CD4-positive, alpha-beta T cell treated with Interleukin-17A for 1 hour (primary cell): ENCODE data around the gene AVEN.
A peak's percentile ranks its signal among the peaks of the same experiment; 100 is the strongest.
"Not testable (repeated sequence)": the region's sequence is repeated elsewhere in the genome, so short reads cannot be mapped to it uniquely, and the experiment has no call there.

Source experiments
- DNase-seq: peaks from one replicate; pipeline ENCODE4 v3.0.0-alpha.2; 2020

AVEN gene, protein sequence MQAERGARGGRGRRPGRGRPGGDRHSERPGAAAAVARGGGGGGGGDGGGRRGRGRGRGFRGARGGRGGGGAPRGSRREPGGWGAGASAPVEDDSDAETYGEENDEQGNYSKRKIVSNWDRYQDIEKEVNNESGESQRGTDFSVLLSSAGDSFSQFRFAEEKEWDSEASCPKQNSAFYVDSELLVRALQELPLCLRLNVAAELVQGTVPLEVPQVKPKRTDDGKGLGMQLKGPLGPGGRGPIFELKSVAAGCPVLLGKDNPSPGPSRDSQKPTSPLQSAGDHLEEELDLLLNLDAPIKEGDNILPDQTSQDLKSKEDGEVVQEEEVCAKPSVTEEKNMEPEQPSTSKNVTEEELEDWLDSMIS

GRCh38 chr15:34038871-34039789 is at the start of gene AVEN:
TSS of gene AVEN (minus strand) at chr15:34039204. CDS start at chr15:34039046, 158 bp downstream.
- DNase-seq: peak; percentile 57

- no peak for DNase-seq
Observed at GRCh38 chr15:34085746-34086145, 46.7 kb upstream of the AVEN start.

GRCh38 chr15:34084086-34084485 is 45.1 kb upstream of the AVEN start:
- DNase-seq: no peak

- no peak for DNase-seq
Observed at GRCh38 chr15:34079904-34080303, 40.9 kb upstream of the AVEN start.

GRCh38 chr15:34078900-34079299 is 39.9 kb upstream of the AVEN start:
- no peak for DNase-seq

DNA sequence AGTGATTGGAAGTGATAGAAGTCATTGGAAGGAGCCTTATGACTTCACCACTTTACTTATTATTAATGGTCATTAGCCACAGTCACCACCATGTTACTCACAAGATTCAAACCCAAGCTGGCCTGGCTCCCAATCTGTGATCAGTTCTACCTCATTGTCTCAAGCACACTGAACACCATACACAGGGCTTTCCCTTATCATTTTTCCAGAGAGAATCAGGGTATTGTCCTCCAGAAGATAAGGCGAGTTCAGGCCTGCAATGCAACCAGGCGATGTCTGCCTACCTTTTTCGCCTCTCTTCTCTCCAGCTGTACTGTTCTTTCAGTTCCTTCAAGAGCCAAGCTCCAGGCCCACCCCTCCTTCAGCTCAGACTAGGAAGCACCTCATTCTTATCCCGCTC is 37.8 kb upstream of the AVEN start:
- DNase-seq: no peak

DNA sequence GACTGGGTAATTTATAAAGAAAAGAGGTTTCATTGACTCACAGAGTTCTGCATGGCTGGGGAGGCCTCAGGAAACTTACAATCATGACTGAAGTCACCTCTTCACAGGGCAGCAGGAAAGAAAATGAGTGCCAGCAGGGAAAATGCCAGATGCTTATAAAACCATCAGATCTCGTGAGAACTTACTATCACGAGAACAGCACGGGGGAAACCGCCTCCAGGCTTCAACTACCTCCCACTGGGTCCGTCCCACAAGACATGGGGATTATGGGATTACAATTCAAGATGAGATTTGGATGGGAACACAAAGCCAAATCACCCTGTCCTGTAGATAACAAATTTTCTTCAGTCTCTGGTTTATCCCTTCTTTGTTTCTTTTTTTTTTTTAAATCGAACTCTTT is 31.0 kb upstream of the AVEN start:
- no peak for DNase-seq

GRCh38 chr15:34065941-34066340 is 26.9 kb upstream of the AVEN start:
- no peak for DNase-seq

DNA sequence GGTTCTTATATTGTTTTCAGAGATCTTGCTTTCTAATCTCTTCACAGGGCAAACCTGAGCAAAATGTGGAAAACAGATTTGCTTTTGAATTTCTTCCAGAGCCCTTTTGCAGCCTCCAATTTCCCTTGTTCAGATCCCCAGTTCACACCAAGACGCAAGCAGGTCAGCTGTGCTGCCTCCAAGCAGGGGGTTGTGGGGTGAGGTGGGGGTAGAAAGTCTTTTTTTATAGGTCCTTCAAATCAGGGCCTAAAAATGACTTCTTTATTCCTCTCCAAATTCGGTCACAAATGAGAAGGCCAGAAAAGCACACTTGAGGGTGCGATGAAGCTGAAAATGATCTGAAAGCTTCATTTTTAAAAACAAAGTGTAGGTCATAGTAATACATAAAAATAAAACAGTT is 26.3 kb upstream of the AVEN start:
- DNase-seq: no peak

DNA sequence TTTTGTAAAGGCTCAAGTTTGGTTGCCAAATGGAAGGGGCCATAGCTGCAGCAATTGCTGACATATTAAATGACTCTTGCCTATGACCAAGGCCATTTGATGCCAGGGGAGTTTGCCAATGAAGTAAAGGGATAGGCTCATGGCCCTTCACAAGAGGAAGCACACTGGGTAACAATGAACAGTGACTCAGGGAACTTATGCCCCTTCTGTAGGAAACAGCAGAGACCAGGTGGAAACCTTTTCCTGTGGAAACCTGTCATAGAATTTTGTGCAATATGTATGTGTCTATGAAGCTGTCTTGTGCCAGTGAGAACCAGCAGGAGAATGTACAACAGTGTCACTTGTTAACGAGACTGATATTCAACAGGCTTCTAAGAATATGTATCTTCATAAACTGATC is 25.4 kb upstream of the AVEN start:
- no peak for DNase-seq

- no peak for DNase-seq
Observed at GRCh38 chr15:34059946-34060345, 20.9 kb upstream of the AVEN start.

GRCh38 chr15:34059476-34059875 is 20.5 kb upstream of the AVEN start:
- no peak for DNase-seq

DNA sequence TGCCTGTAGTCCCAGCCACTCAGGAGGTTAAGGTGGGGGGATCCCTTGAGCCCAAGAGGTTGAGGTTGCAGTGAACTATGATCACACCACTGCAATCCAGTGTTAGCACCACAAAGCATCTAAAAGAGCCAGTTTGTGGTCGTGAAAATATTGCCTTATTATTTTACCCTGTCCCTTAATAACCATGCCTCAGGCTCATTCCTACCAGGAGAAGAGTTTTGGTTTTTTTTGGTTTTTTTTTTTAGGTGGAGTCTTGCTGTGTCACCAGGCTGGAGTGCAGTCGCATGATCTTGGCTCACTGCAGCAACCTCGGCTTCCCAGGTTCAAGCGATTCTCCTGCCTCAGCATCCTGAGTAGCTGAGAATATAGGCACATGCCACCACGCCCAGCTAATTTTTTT is 17.9 kb upstream of the AVEN start:
- no peak for DNase-seq

- no peak for DNase-seq
Observed at GRCh38 chr15:34055868-34056595, 17.0 kb upstream of the AVEN start.

DNA sequence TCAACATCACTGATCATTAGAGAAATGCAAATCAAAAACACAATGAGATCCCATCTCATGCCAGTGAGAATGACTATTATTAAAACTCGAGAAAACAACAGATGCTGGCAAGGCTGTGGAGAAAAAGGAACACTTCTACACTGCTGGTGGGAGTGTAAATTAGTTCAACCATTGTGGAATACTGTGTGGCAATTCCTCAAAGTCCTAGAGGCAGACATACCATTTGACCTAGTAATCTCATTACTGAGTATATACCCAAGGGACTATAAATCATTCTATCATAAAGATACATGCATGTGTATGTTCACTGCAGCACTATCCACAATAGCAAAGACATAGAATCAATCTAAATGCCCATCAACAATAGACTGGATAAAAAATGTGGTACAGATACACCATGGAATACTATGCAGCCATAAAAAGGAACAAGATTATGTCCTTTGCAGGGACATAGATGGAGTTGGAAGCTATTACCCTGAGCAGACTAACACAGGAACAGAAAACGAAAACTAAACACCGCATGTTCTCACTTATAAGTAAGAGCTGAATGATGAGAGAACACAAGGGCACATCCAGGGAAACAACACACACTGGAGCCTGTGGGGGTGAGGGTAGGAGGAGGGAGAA is 15.2 kb upstream of the AVEN start:
- no peak for DNase-seq

- not testable (repeated sequence) for DNase-seq
Observed at GRCh38 chr15:34050385-34050784, 11.4 kb upstream of the AVEN start.

- no peak for DNase-seq
Observed at GRCh38 chr15:34049112-34049511, 10.1 kb upstream of the AVEN start.

DNA sequence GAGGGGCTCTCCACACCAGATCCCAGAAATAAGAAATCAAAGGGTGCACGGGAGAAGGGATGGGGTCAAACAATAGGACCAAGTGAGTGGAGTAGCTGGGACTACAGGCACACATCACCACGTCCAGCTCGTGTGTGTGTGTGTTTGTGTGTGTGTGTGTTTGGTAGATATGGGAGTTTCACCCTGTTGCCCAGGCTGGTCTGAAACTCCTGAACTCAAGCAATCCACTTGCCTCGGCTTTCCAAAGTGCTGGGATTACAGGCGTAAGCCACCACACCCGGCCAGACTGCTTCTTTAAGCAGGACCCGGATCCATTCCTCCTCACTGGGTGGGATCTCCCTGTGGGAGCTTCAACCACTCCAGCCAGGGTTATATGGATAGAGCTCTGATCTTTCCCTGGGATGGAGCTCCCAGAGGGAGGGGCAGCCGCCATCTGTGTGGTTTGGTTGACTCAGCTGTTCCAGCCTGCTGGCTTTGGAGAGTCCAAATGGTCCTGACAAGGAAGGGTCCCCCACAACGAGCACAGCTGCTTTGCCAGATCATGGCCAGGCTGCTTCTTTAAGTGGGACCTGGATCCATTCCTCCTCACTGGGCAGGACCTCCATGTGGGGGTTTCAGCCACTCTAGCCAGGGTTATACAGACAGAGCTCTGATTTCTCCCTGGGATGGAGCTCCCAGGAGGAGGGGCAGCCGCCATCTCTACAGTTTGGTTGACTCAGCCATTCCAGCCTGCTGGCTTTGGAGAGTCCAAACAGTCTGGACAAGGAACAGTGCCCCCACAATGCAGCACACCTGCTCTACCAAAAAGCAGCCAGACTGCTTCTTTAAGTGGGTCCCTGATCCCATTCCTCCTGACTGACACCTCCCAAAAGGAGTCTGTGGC is 9.1 kb upstream of the AVEN start:
- DNase-seq: no peak

DNA sequence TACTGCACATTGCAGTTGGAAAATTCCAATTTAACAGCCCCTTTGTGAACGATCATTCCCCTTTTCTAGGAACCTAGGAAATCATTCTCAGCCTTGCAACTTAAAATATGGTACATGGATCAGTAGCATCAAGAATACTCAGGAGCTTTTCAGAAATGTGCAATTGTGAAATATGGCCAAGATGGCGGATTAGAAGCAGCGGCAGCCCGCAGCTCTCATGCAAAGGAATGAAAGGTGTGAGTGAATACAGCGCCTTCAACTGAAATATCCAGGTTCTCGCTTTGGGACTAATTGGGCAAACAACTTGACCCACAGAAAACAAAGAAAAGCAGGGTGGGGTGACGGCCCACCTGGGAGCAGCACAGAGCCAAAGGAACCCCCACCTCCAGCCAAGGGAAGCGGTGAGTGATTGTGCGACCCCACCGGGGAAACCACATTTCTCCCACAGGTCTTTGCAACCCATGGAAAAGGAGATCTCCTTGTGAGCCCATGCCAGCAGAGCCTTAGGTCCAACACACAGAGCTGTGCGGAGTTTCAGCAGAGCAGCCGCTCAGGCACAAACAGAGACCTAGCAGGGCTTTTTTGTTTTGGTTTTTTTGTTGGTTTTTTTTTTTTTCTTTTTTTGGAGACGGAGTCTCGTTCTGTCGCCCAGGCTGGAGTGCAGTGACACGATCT is 7.6 kb upstream of the AVEN start:
- DNase-seq: no peak

DNA sequence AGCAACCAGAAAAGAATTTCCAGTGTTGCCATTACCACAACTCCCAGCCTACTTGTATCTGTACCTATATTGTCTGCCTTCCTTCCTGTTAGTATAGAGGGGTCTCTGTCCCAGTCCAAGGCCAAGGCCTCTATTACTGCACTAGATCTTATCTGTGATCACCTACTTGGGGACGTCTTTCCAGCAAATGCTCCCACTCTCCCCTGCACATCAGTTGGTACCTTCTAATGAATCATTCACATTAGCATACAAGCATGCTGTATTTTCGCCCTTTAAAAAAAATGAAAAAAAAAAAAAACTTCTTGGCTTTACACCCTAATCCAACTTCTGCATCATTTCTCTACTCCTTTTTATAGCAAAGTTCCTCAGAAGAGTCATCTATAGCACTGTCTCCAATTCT is 4.8 kb upstream of the AVEN start:
- DNase-seq: no peak

DNA sequence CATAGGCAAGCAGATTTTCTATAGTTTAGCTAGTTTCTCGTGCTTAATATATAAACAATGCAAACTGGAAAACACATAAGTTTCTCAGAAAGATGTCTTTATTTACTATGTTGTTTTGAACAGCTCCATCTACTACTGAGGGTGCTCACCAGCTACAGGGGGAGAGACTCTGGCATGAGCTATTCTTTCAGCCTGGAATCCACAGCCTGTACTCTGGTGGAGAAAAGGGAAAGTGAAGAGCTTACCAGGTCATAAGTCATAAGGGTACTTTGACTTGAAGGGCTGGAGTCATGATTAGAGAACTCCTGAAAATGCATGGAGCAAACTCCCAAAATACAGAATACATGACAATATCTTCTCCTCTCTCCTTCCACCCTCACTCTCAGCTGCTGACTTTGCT is 4.4 kb upstream of the AVEN start:
- no peak for DNase-seq

GRCh38 chr15:34039790-34040113 is 748 bp upstream of the AVEN start:
- no peak for DNase-seq
